ENCODE data around the gene TRIM27.
A peak's percentile ranks its signal among the peaks of the same experiment; 100 is the strongest.
"Not testable (repeated sequence)": the region's sequence is repeated elsewhere in the genome, so short reads cannot be mapped to it uniquely, and the experiment has no call there.

The TRIM27 gene

DNA sequence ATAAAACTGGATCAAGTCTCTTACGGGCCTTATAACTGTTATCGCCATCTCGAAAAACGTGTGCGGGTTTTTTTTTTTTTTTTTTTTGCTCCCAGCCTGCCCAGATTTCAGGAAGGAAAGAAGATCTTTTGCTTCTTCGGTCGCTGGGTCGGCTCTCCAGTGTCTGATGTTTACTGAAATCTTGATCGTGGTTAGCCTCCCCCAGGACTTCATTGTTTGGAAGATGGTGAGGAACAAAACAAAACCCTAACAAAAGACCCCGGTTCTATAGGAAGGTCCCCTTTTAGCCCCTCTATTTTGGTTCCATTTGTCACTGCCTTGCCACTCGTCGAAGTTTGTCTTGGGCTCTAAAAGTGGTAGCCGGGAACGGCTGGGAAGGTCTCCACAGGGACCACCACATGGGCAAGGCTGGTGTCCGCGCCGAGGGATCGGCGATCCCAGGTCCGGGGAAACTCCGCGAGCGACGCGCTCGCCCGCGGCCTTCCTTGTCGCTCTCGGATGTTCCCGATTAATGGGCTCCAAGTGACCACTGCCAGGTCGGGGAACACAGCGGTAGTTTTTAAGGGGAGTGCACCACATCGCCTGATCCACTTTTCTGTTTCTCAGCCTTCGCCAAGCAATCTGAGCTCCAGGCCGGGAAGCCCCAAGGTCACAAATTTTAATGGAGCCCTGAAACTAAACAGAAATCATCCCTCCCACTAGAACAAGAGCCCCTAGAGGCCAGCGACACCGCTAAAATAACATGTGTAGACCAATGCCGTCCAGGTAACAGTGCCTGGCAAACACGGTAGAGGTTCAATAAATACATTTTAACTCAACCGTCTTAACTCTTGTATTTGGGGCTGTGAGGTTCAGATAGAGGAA, 27.0 kb downstream of the TRIM27 start:
- TF ChIP-seq POLR2A (IDR thresholded peaks at IDR 0.05; ENCODE audit: low read depth, low read length) = no peak
- no peak for FAIRE-seq
- no peak for DNase-seq (ENCODE audit: insufficient read length, low spot score)

DNA sequence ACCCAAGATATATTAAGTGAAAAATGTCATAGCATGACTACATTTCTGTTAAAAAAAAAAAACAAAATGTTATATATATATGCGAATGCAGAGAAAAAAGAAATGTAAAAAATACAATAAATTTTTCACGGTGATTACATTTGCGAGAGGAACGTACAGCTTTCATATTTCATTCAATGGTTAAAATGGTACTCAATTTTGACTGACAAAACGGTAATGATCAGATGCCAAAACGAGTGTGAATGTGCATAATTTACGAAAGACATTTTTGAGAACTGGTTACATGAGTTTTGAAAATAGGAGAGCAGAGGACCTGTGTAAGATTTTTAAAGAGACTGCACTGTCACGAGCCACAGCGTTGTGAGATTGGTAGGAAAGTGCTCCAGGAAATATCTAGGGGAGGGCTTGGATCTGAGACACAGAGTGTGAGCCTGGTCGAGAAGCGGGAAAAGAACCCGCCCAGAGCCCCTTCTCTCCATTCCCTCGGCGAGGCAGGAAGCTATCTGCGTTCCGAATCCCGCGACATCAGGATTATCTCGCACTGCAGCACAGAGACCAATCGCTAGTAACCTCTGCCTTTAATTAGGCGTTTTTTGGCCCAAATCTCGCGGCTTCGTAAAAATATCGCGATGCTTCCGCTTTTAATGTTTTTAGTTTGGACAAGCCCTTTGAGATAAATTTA, 28.5 kb downstream of the TRIM27 start:
- TF ChIP-seq POLR2A (IDR thresholded peaks at IDR 0.05; ENCODE audit: low read depth, low read length) = peak; percentile 49
- DNase-seq (ENCODE audit: insufficient read length, low spot score) (peak; percentile 84), FAIRE-seq (peak; percentile 92)

DNA sequence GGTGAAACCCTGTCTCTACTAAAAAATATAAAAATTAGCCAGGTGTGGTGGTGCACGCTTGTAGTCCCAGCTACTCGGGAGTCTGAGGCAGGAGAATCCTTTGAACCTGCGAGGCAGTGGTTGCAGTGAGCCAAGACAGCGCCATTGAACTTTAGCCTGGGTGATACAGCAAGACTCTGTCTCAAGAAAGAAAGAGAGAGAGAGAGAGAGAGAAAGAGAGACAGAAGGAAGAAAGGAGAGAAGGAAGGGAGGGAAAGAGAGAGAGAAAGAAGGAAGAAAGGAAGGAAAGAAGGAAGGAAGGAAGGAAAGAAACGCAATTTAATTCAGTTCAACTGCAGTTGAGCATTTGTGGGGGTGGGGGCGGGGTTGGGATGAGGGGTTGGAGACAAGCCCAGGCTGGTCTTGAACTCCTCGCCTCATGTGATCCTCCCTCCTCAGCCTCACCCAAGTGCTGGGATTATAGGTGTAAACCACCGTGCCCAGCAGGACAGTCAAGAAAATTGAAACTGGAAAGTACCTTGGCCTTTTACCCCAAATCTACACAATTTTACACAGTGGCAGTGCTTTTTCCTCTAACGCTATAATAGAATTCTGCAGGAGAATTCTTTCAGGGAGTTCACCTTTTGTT, 30.5 kb downstream of the TRIM27 start:
- TF ChIP-seq POLR2A (IDR thresholded peaks at IDR 0.05; ENCODE audit: low read depth, low read length) = no peak
- DNase-seq (ENCODE audit: insufficient read length, low spot score) (no peak), FAIRE-seq (no peak)

DNA sequence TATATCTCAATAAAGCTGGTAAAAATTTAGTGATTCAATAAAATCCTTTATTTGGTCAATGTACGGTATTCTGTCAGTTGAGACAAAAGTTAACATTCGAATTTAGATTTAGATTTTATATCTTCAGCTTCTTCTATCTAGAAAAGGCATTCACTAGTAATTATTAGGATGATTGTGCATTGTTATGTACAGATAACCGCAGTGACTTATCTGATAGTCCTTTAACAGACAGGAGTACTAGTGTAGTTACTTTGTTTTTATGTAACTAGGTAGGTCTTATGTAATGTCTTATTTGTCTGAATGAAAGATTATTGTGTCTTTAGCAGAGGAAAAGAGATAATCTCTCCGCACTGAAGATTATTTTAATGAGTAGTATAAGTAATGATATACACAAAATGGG, 31.3 kb downstream of the TRIM27 start:
- DNase-seq (ENCODE audit: insufficient read length, low spot score) (no peak), FAIRE-seq (no peak)
- TF ChIP-seq POLR2A (IDR thresholded peaks at IDR 0.05; ENCODE audit: low read depth, low read length) = no peak

DNA sequence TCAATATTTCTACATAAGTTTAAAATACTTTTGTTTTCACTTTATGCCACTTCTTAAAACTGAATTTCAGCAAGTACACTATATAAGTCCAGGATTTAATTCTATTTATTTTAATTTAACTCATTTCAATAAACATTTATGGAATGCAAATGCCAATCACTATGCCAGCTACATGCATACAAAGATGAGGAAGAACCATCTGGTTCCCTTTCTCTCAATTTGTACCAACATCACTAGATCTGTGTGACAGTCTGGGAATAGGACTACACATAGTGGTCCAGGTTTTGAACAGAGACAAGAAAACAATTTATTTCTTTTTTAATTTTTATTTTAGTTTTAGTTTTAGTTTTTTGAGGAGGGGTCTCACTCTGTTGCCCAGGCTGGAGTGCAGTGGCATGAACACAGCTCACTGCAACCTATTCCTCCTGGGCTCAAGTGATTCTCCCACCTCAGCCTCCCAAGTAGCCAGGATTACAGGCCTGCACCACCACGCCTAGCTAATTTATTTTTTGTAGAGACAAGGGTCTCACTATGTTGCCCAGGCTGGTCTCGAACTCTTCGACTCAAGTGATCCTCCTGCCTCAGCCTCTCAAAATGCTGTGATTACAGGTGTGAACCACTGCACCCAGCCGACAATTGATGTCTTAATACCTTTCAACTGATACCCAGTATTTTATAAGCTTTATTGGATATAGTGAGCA, 35.8 kb downstream of the TRIM27 start:
- FAIRE-seq (no peak), DNase-seq (ENCODE audit: insufficient read length, low spot score) (no peak)

DNA sequence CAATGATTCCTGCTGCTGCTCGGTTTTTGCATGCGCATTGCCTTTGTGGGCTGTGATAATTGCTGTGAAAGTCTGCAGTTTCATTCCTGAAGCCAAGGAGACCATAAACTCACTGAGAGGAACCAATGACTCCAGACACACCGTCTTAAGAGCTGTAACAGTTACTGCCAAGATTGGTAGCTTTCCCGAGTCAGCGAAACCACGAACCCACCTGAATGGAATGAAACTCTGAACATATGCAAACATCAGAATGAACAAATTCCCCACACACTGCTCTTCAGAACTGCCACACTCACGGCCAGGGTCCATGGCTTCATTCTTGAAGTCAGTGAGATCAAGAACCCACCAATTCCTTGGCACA, 37.7 kb downstream of the TRIM27 start:
- TF ChIP-seq POLR2A (IDR thresholded peaks at IDR 0.05; ENCODE audit: low read depth, low read length) = no peak
- DNase-seq (ENCODE audit: insufficient read length, low spot score) = no peak
- no peak for FAIRE-seq

More for the DNA sequence above, 35.8 kb downstream of the TRIM27 start:
- TF ChIP-seq POLR2A (IDR thresholded peaks at IDR 0.05; ENCODE audit: low read depth, low read length) = no peak

DNA sequence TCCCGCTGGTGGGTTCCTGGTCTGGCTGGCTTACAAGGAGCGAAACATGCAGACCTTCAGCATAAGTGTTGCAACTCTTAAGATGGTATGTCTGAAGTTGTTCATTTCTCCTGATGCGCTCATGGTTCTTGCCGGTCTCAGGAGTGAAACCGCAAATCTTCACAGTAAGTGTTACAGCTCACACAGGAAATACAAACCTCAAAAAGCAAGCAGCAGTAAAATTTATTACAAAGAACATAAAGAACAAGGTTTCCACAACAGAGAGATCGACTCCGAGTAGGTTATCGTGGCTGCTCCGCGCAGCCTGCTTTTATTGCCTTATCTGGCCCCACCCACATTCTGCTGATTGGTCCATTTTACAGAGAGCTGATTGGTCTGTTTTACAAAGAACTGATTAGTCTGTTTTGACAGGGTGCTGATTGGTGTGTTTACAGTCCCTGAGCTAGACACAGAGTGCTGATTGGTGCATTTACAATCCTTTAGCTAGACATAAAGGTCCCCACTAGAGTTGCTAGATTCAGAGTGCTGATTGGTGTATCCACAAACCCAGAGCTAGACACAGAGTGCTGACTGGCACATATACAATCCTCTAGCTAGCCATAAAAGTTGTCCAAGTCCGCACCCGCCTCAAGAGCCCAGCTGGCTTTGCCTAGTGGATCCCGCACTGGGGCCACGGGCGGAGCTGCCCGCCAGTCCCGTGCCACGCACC, 39.2 kb downstream of the TRIM27 start:
- no peak for TF ChIP-seq POLR2A (IDR thresholded peaks at IDR 0.05; ENCODE audit: low read depth, low read length)
- FAIRE-seq = no peak
- DNase-seq (ENCODE audit: insufficient read length, low spot score) = no peak

DNA sequence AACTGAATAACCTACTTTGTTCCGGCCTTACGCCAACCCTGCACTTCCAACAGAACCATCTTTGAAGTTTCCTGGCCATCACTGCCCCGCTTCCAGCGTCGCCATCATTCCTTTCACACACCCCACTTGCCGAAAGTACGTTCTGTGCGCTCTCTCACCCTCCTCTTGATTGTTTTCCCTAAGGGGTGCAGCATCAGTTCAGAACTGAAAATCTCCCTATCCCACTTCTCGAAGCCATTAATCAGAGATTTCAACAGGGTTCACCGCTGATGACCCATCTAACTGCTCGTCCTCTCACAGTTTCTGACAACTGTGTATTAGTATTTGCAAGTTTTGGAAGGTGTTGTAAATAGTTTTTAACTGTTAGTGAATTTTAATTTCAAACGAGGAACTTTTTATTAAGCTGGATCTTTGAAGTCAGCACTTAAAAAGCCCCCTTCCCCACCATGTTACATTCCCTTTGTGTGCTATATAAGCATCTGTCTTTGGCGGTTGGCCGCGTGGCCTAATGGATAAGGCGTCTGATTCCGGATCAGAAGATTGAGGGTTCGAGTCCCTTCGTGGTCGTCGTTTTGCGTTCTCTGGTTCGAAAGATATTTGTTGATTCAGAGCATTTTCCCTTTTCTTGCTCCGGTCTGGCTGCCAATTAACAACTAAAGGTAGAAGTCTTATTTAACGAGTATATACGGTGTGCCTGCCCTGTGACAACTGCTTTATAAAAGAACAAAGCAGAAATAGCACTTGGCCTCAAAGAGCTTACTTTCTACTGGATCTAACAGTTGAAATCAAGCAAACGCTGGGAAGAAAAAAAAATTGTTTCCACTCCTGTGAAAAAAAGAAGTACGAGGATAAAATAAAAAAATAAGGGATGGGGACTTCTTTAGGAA, 42.6 kb downstream of the TRIM27 start:
- FAIRE-seq (peak; percentile 15), DNase-seq (ENCODE audit: insufficient read length, low spot score) (no peak)
- no peak for TF ChIP-seq POLR2A (IDR thresholded peaks at IDR 0.05; ENCODE audit: low read depth, low read length)

DNA sequence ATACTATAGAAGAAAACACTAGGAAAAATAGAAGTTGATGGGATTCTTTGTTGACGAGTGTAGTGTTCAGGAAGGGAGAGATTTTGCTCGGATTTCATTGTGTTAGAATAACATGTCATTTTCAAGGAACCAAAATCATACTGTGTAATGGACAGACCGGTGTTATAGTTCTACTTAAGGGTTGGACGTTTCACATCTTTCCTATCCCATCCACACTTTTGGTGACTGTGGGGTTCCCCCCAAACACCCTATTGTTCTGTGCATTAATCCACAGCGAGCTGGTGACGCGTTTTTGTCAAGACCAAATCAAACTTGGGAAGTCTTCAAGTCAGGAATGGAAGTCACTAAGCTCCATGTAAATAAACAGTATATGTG, 43.3 kb downstream of the TRIM27 start:
- TF ChIP-seq POLR2A (IDR thresholded peaks at IDR 0.05; ENCODE audit: low read depth, low read length) = no peak
- FAIRE-seq (no peak), DNase-seq (ENCODE audit: insufficient read length, low spot score) (no peak)

DNA sequence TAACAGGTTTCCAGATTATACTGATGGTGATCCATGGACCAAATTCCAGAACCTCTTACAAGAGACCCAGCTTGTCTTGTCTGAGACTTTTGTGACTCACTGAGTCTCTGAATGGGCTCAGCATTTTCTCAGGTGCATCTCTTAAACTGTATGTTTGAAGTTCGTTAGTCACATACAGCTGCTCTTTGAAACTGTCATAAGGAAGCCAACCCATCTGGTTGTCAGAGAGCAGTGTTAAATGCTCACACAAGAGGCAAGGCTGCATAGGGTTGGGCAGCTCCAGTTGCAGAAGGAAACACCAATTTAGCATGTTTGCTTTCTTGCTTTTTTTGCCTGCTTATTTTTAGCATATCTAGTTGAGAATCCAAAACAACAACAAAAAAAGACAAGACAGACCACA, 47.1 kb downstream of the TRIM27 start:
- DNase-seq (ENCODE audit: insufficient read length, low spot score) (no peak), FAIRE-seq (no peak)
- TF ChIP-seq POLR2A (IDR thresholded peaks at IDR 0.05; ENCODE audit: low read depth, low read length) = no peak

DNA sequence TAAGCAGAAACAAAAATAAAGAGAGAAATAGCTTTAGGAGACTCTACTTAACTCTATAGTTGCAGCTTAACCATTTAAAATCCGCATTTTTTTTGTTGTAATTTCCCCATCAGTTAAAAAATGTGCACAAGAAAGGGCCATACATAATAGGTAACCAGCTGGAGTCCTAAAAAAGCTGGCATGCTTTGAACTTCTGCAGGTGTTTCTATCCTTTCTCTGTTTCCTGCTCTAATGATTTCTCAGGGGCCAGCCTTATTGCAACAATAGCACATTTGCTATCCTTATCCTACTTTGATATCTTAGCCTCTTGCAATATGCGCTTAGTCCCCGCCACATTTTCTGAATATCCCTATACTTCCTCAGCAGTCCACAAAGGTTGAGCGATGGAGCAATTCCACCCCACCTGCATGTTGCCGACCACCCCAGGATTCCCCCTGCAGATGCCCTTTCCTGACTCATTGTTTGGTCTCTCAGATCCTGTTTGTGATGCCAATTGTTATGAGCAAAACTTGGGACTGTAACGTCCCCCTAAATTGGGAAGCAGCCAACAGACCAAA, 48.5 kb downstream of the TRIM27 start:
- no peak for FAIRE-seq
- DNase-seq (ENCODE audit: insufficient read length, low spot score) = no peak
- no peak for TF ChIP-seq POLR2A (IDR thresholded peaks at IDR 0.05; ENCODE audit: low read depth, low read length)

DNA sequence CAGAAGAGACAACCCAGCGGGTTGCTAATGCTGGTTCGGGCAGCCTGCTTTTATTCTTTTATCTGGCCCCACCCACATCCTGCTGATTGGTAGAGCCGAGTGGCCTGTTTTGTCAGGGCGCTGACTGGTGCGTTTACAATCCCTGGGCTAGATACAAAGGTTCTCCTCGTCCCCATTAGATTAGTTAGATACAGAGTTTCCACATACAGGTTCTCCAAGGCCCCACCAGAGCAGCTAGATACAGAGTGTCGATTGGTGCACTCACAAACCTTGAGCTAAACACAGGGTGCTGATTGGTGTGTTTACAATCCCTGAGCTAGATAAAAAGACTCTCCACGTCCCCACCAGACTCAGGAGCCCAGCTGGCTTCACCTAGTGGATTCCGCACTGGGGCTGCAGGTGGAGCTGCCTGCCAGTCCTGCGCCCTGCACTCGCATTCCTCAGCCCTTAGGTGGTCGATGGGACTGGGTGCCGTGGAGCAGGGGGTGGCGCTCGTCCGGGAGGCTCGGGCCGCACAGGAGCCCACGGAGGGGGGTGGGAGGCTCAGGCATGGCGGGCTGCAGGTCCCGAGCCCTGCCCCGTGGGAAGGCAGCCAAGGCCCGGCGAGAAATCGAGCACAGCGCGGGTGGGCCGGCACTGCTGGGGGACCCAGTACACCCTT, 51.5 kb downstream of the TRIM27 start:
- not testable (repeated sequence) for DNase-seq (ENCODE audit: insufficient read length, low spot score); FAIRE-seq

All from H54 (cell line).